Psoas muscle (tissue), 8 donors: Measurements from ENCODE around the gene FOXP1. TPM values are rescaled to one million over a fixed set of nuclear protein-coding genes. Genes with fewer than 3 reads are reported as not detected.

Experiments
- ATAC-seq, 4 donors: fragments of 200-7000 bp; cut with Tn5 transposase; one replicate each; pipeline ENCODE4 v1.9.1; 2020; ENCODE audit warnings: moderate library complexity in 3 of 4, mild to moderate bottlenecking in 2 of 4
- DNase-seq, 2 donors: peaks; one replicate each; pipeline ENCODE4 v3.0.0-alpha.2; 2020
- H3K27ac ChIP-seq: fragments of 200-600 bp; one replicate; pipeline ENCODE4 v1.8.0; 2022
- H3K27me3 ChIP-seq, 3 donors: fragments of 200-600 bp in 1 of 3; one replicate each; pipeline versions ENCODE4 v1.6.1 to v1.8.0; 2013 to 2022; ENCODE audit warnings: low read length in 2 of 3, mild to moderate bottlenecking in 2 of 3, moderate library complexity in 1 of 3; ENCODE audit not compliant: insufficient read depth in 3 of 3
- H3K36me3 ChIP-seq, 2 donors: fragments of 200-600 bp in 1 of 2; one replicate each; pipeline versions ENCODE4 v1.6.1 to v1.8.0; 2013 to 2022; ENCODE audit warnings: low read depth in 1 of 2, mild to moderate bottlenecking in 1 of 2, moderate library complexity in 1 of 2; ENCODE audit not compliant: insufficient read depth in 1 of 2
- H3K4me1 ChIP-seq: fragments of 200-600 bp; one replicate; pipeline ENCODE4 v1.8.0; 2022
- H3K4me3 ChIP-seq: fragments of 200-600 bp; one replicate; pipeline ENCODE4 v1.8.0; 2022; ENCODE audit warnings: mild to moderate bottlenecking
- H3K9me3 ChIP-seq: fragments of 200-600 bp; one replicate; pipeline ENCODE4 v1.8.0; 2022
- CTCF ChIP-seq: fragments of 200-600 bp; IDR thresholded peaks from one replicate; pipeline ENCODE4 v1.8.0; 2022; ENCODE audit warnings: antibody characterized with exemption
- WGBS, 3 donors: extraction: QIAGEN DNeasy Blood & Tissue Kit; methylation state at CpG; one replicate each; pipeline versions ENCODE4 v1.1.6 to v1.1.7; 2013; 5-methylcytosine and 5-hydroxymethylcytosine counted together
- intact Hi-C, 2 donors: fragments of 100-400 bp; cut with DNase I; formaldehyde crosslinking; loops; one replicate each; pipeline versions ENCODE4 v1.11.0 to v1.14.2; 2022
- polyA plus RNA-seq, 3 donors: library from polyadenylated mRNA; stranded (reverse); fragments of 200-250 nt; gene quantifications; one replicate each; pipeline ENCODE4 v1.2.3, GENCODE V29; 2013
- total RNA-seq, 4 donors: library from RNA; stranded (reverse); fragmentation: NEBNext Ultra II Directional in 2 of 4; extraction: Animal tissue kit (Norgen Biotek cat#: 25700) in 2 of 4; gene quantifications; one replicate each; pipeline versions ENCODE4 v1.2.1 to v1.2.4, GENCODE V29; 2021 to 2023
- donor health status: healthy with polysubstance abuse.
- donor health status: DM: no; HTN: no; CAD: no; lungs with moderate emphysema.
- donor health status: Bipolar disorder and iron deficiency.
- donor health status: healthy.
- donor health status: DM: yes; HTN: yes; CAD: no.
- donor health status: DM: no; HTN: no; CAD: no.
- donor health status: DM: no; HTN: no; CAD: no.
- donor health status: DM: yes; HTN: yes; CAD: no.

Gene FOXP1
- total and polyA plus RNA-seq, 7 donors, result 2.6 to 26.4 (median 15.4) TPM

- 54 to 67% (median 58%) methylated on average over 7 of the region's 7 CpGs for WGBS, 3 donors
- no peak overlapping the region for H3K4me3 ChIP-seq
- intact Hi-C loops, result no loop called here
Observed at GRCh38 chr3:71521940-71522876, 61.3 kb downstream of the FOXP1 start.

DNA sequence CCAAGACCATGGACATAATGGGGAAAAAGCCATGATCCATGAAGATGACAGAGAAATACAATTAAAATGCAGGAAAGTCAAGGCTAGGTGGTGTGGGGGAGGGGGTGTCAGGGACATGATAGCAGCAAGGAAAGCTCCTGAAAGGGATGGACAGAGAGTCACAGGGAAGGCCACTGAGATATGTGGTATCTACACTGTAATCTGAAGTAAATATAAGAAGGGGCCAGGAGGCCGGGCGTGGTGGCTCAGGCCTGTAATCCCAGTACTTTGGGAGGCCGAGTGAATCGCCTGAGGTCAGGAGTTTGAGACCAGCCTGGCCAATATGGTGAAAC, 62.5 kb downstream of the FOXP1 start:
- intact Hi-C loops, result no loop called here
- Histone ChIP-seq H3K4me1 (peaks cover 14% of the 10 kb centered on the region), H3K27me3 (no peaks in the 10 kb centered on the region), H3K9me3 (no peaks in the 10 kb centered on the region), H3K36me3 (no peaks in the 10 kb centered on the region), H3K27ac (no peak overlapping the region), H3K4me3 (no peak overlapping the region)
- ATAC-seq (no peak), DNase-seq (no peak)
- no peak for TF ChIP-seq CTCF
- WGBS, 3 donors, result 96 to 98% (median 96%) methylated on average over 4 of the region's 4 CpGs

More at GRCh38 chr3:71521940-71522876, 61.3 kb downstream of the FOXP1 start:
- ATAC-seq, result peak; percentile 61 to 82 (median 78)
- Histone ChIP-seq H3K27me3 (no peaks in the 10 kb centered on the region), H3K36me3 (no peaks in the 10 kb centered on the region), H3K27ac (peak overlapping the region; percentile 59), H3K4me1 (peaks cover 14% of the 10 kb centered on the region), H3K9me3 (no peaks in the 10 kb centered on the region)
- no peak for TF ChIP-seq CTCF
- DNase-seq, result peak in 1 of 2 donors; percentile 60

GRCh38 chr3:71520161-71521020, 63.1 kb downstream of the FOXP1 start:
- TF ChIP-seq CTCF, result no peak
- H3K36me3 ChIP-seq, result no peaks in the 10 kb centered on the region
- intact Hi-C loops, result no loop called here
- no peaks in the 10 kb centered on the region for H3K9me3 ChIP-seq
- no peaks in the 10 kb centered on the region for H3K27me3 ChIP-seq
- peaks cover 14% of the 10 kb centered on the region for H3K4me1 ChIP-seq
- H3K27ac ChIP-seq, result no peak overlapping the region
- DNase-seq (no peak), ATAC-seq (no peak)
- no peak overlapping the region for H3K4me3 ChIP-seq
- WGBS, 3 donors, result 87 to 90% (median 88%) methylated on average over 10 of the region's 10 CpGs

GRCh38 chr3:71518089-71518488, 65.4 kb downstream of the FOXP1 start:
- Histone ChIP-seq H3K36me3 (no peaks in the 10 kb centered on the region), H3K4me3 (no peak overlapping the region), H3K4me1 (peaks cover 14% of the 10 kb centered on the region), H3K27me3 (no peaks in the 10 kb centered on the region), H3K27ac (no peak overlapping the region), H3K9me3 (no peaks in the 10 kb centered on the region)
- DNase-seq (no peak), ATAC-seq (no peak)
- TF ChIP-seq CTCF, result no peak
- intact Hi-C loops, result no loop called here
